Vagina (tissue), 2 donors: ENCODE data around the gene PTGES. TPM values are rescaled to one million over a fixed set of nuclear protein-coding genes. Genes with fewer than 3 reads are reported as not detected.

Source experiments
- DNase-seq, 2 donors: peaks; one replicate each; pipeline ENCODE4 v3.0.0-alpha.2; 2017; ENCODE audit errors: extremely low spot score in 2 of 2
- H3K27ac ChIP-seq: fragments of 200-600 bp; sonication (generic); one replicate; pipeline ENCODE4 v1.5.1; 2019
- H3K27me3 ChIP-seq: fragments of 200-600 bp; sonication (generic); one replicate; pipeline ENCODE4 v1.5.1; 2019
- H3K36me3 ChIP-seq, 2 donors: fragments of 200-600 bp; sonication (generic); one replicate each; pipeline ENCODE4 v1.5.1; 2017 to 2019
- H3K4me1 ChIP-seq: fragments of 200-600 bp; sonication (generic); one replicate; pipeline ENCODE4 v1.5.1; 2019
- H3K4me3 ChIP-seq, 2 donors: fragments of 200-600 bp; sonication (generic); 1 replicate in 1 of 2; 2 replicates in 1 of 2; pipeline ENCODE4 v1.5.1; 2016 to 2019
- H3K9me3 ChIP-seq: fragments of 200-600 bp; sonication (generic); one replicate; pipeline ENCODE4 v1.5.1; 2019
- POLR2A ChIP-seq, 2 donors: fragments of 450-650 bp; IDR thresholded peaks; one replicate each; pipeline ENCODE4 v1.6.1; 2017; ENCODE audit warnings: antibody characterized with exemption in 2 of 2, mild to moderate bottlenecking in 2 of 2, moderate library complexity in 2 of 2
- POLR2AphosphoS5 ChIP-seq, 2 donors: sonication (generic); formaldehyde crosslinking; IDR thresholded peaks; one replicate each; pipeline ENCODE4 v1.9.0; 2017; ENCODE audit warnings: antibody characterized with exemption in 2 of 2, mild to moderate bottlenecking in 2 of 2, low read depth in 1 of 2; ENCODE audit not compliant: insufficient read depth in 1 of 2
- intact Hi-C: fragments of 100-400 bp; cut with DNase I; formaldehyde crosslinking; loops from one replicate; pipeline ENCODE4 v1.15.1; 2023
- total RNA-seq: library from RNA; depleted of rRNA; stranded (reverse); fragments of >200 nt; gene quantifications from one replicate; pipeline ENCODE4 v1.2.3, GENCODE V29; 2016
- TF ChIP-seq, protein P1 (sequence below), 3 experiments: fragments of 450-650 bp in 2 of 3; fragments of 200-600 bp in 1 of 3; sonication (generic) in 1 of 3; IDR thresholded peaks; one replicate each; pipeline ENCODE4 v1.5.1; 2017 to 2019; ENCODE audit warnings: antibody characterized with exemption in 3 of 3, mild to moderate bottlenecking in 2 of 3, moderate library complexity in 2 of 3

Gene PTGES
- total RNA-seq, 1 donor from 2014 or later: 18.9 TPM

DNA sequence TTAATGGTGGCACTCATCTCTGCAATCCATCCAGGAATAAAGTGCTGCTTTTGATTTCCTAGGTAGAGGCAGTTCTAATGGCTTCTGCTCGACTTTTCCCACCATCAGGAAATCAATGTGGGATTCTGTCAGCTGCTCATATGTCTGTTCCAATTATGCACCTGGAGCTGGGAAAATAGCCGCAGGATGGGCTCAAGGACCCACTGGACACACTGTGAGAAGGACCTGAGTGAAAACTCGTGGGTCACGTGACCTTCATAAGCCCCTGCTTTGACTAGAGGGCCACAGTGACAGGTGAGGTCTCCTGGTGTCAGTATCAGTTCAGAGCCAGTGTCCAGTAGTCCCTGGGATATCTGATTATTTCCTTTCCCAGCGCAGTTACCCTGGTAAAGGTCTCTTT lies 17.9 kb upstream of the PTGES start:
- no peak for DNase-seq
- Histone ChIP-seq H3K4me3 (no peak overlapping the region), H3K4me1 (no peaks in the 10 kb centered on the region), H3K9me3 (no peaks in the 10 kb centered on the region), H3K27ac (no peak overlapping the region), H3K27me3 (no peaks in the 10 kb centered on the region), H3K36me3 (no peaks in the 10 kb centered on the region)
- TF ChIP-seq POLR2AphosphoS5 (IDR thresholded peaks at IDR 0.05; ENCODE audit: insufficient read depth in 1 of 2, low read depth in 1 of 2): no peak
- TF ChIP-seq, protein P1, sequence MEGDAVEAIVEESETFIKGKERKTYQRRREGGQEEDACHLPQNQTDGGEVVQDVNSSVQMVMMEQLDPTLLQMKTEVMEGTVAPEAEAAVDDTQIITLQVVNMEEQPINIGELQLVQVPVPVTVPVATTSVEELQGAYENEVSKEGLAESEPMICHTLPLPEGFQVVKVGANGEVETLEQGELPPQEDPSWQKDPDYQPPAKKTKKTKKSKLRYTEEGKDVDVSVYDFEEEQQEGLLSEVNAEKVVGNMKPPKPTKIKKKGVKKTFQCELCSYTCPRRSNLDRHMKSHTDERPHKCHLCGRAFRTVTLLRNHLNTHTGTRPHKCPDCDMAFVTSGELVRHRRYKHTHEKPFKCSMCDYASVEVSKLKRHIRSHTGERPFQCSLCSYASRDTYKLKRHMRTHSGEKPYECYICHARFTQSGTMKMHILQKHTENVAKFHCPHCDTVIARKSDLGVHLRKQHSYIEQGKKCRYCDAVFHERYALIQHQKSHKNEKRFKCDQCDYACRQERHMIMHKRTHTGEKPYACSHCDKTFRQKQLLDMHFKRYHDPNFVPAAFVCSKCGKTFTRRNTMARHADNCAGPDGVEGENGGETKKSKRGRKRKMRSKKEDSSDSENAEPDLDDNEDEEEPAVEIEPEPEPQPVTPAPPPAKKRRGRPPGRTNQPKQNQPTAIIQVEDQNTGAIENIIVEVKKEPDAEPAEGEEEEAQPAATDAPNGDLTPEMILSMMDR (IDR thresholded peaks at IDR 0.05): no peak
- no peak for TF ChIP-seq POLR2A (IDR thresholded peaks at IDR 0.05)
- intact Hi-C loops: no loop called here

DNA sequence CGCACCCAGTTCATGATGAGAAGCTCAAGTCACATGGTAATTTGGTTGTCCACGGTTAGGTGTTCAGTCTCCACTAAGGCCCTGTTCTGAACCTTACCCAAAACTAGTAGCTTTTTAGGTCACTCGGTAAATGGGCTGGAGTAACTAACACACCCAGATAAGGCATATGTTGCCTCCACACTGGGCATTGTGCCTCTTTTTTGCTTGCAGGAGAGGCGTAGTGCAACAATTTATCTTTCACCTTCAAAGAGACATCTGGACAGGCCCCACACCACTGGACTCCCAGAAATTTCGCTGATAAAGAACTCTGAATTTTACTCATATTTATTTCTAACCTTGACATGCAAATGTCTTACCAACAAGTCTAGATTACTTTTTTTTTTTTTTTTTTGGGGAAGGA lies 16.8 kb upstream of the PTGES start:
- Histone ChIP-seq H3K9me3 (no peaks in the 10 kb centered on the region), H3K36me3 (no peaks in the 10 kb centered on the region), H3K4me1 (no peaks in the 10 kb centered on the region), H3K27ac (no peak overlapping the region), H3K4me3 (no peak overlapping the region), H3K27me3 (no peaks in the 10 kb centered on the region)
- no peak for DNase-seq
- intact Hi-C loops: no loop called here
- TF ChIP-seq POLR2A (IDR thresholded peaks at IDR 0.05): no peak
- no peak for TF ChIP-seq POLR2AphosphoS5 (IDR thresholded peaks at IDR 0.05; ENCODE audit: insufficient read depth in 1 of 2, low read depth in 1 of 2)
- TF ChIP-seq, protein P1 (IDR thresholded peaks at IDR 0.05): no peak

DNA sequence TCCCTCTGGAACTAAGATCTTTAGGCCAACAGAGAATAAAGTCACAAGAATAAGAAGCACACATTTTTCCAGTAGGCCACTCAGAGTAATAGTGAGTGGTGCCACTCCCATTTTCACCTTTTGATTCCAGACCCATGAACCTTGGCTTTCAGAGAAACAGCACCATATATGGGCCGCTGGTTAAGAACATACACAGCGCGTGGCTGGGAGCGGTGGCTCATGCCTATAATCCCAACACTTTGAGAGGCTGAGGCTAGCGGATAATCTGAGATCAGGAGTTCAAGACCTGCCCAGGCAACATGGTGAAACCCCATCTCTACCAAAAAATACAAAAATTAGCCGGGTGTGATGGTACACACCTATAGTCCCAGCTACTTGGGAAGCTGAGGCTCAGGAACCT lies 15.6 kb upstream of the PTGES start:
- TF ChIP-seq, protein P1 (IDR thresholded peaks at IDR 0.05): no peak
- no peak for TF ChIP-seq POLR2A (IDR thresholded peaks at IDR 0.05)
- TF ChIP-seq POLR2AphosphoS5 (IDR thresholded peaks at IDR 0.05; ENCODE audit: insufficient read depth in 1 of 2, low read depth in 1 of 2): no peak

DNA sequence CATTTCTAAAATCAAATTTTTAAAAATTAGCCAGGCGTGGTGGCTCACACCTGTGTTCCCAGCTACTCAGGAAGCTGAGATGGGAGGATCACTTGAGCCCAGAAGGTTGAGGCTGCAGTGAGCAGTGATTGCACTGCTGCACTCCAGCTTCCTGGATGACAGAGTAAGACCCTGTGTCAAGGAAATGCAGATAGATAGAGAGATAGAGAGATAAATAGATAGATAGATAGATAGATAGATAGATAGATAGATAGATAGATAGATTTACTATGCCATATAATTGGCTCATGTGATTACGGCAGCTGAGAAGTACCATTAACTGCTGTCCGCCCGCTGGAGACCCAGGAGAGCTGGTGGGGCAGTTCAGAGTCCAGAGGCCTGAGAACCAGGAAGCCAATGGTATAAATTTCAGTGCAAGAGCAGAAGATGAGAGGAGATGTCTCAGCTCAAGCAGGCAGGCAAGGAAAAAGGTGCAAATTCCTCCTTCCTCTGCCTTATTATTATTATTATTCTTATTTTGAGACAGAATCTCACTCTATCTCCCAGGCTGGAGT lies 13.0 kb upstream of the PTGES start:
- TF ChIP-seq POLR2A (IDR thresholded peaks at IDR 0.05): no peak
- no peak for TF ChIP-seq POLR2AphosphoS5 (IDR thresholded peaks at IDR 0.05; ENCODE audit: insufficient read depth in 1 of 2, low read depth in 1 of 2)
- TF ChIP-seq, protein P1 (IDR thresholded peaks at IDR 0.05): no peak
- no peak overlapping the region for H3K4me3 ChIP-seq

More for the DNA sequence above, 15.6 kb upstream of the PTGES start:
- Histone ChIP-seq H3K4me3 (no peak overlapping the region), H3K4me1 (peaks cover 2% of the 10 kb centered on the region), H3K27ac (no peak overlapping the region), H3K36me3 (no peaks in the 10 kb centered on the region), H3K27me3 (no peaks in the 10 kb centered on the region), H3K9me3 (no peaks in the 10 kb centered on the region)
- DNase-seq: no peak
- intact Hi-C loops: no loop called here

DNA sequence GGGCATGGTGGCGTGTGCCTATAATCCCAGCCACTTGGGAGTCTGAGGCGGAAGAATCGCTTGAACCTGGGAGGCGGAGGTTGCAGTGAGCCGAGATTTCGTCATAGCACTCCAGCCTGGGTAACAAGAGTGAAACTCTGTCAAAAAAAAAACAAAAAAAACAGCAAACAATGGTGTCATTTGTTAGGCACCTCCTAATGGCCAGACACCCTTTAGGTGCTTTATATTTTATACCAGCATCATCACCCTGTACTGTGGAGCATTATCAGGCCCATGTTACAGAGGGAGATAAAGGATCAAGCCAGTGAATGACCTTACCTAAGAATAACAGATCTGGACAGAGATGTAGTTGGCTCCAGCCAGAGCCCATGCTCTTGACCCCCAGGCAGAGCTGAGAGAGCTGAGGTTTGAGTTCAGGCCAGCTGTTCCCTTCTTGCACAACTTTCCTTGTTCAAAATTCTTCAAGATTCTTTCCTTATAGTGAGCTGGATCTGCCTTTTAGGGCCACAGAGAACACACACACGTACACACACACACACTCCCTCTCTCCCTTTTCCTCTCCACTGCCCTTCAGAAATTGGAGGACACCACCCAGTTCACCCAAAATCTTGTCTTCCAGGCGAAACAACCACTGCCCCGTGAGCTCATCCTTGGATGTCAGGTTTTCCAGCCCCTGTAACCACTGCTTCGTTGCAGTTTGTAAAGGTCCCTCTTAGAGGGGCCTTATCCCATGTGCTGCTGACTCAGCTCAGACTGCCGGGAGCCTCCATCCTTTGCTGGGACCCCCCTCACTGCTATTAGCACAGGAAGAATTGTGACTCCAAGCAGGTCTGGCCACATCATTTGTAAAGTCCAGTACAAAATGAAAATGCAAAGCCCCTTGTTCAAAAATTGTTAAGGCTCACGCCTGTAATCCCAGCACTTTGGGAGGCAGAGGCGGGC lies 10.4 kb upstream of the PTGES start:
- Histone ChIP-seq H3K4me1 (peaks cover 21% of the 10 kb centered on the region), H3K9me3 (no peaks in the 10 kb centered on the region), H3K27me3 (no peaks in the 10 kb centered on the region), H3K36me3 (no peaks in the 10 kb centered on the region), H3K27ac (peak overlapping the region; percentile 80), H3K4me3 (no peak overlapping the region)
- TF ChIP-seq POLR2A (IDR thresholded peaks at IDR 0.05): no peak
- peak in 1 of 2 donors; percentile 10 for TF ChIP-seq POLR2AphosphoS5 (IDR thresholded peaks at IDR 0.05; ENCODE audit: insufficient read depth in 1 of 2, low read depth in 1 of 2)
- TF ChIP-seq, protein P1 (IDR thresholded peaks at IDR 0.05): no peak
- intact Hi-C loops: no loop called here
- no peak for DNase-seq

More for the DNA sequence above, 13.0 kb upstream of the PTGES start:
- Histone ChIP-seq H3K36me3 (no peaks in the 10 kb centered on the region), H3K9me3 (no peaks in the 10 kb centered on the region), H3K27ac (no peak overlapping the region), H3K4me1 (peaks cover 21% of the 10 kb centered on the region), H3K27me3 (no peaks in the 10 kb centered on the region)
- intact Hi-C loops: no loop called here
- no peak for DNase-seq
